HCT116 (cell line): Measurements from ENCODE around the gene GLYR1. TPM values are rescaled to one million over a fixed set of nuclear protein-coding genes. Genes with fewer than 3 reads are reported as not detected.

Experiments used
- ATAC-seq: fragments of 200-7000 bp; cut with Tn5 transposase; 2 replicates; pipeline ENCODE4 v1.9.1; 2020; ENCODE audit warnings: mild to moderate bottlenecking, moderate library complexity
- BruUV-seq: library from RNA; stranded (reverse); fragments of 400-500 nt; replicated peaks from 2 replicates; lab custom pipeline; 2021; lab: Mats Ljungman, UMichigan
- CTCF ChIA-PET: fragments of 300-600 bp; sonication (Branson Sonifier 250); formaldehyde crosslinking; loops from one replicate; lab custom pipeline; 2021; ENCODE audit warnings: antibody characterized with exemption; lab: Charles Lee
- POLR2A ChIA-PET: fragments of 300-600, 350-600 bp; sonication (Branson Sonifier 250); formaldehyde crosslinking; loops from one replicate; lab custom pipeline; 2021; ENCODE audit warnings: antibody characterized with exemption; lab: Charles Lee
- RAD21 ChIA-PET, 2 experiments: fragments of 300-600 bp; sonication (Branson Sonifier 250); formaldehyde crosslinking; loops; one replicate each; lab custom pipeline; 2023; ENCODE audit warnings: low total read pairs in 2 of 2; ENCODE audit not compliant: uncharacterized antibody in 2 of 2, unreplicated experiment in 2 of 2, low non-redundant PET in 1 of 2; lab: Charles Lee
- DNase-seq: peaks from one replicate; pipeline ENCODE4 v3.0.0-alpha.2; 2010; ENCODE audit warnings: low read depth, low spot score
- H2AFZ ChIP-seq: fragments of 200-600 bp; shearing (Covaris generic), sonication (generic); 2 replicates; pipeline ENCODE4 v1.6.1; 2017; ENCODE audit warnings: low read depth, mixed run types, mixed read lengths, antibody characterized with exemption, low read length; ENCODE audit not compliant: poor library complexity, severe bottlenecking
- H3K27ac ChIP-seq: 2 replicates; pipeline ENCODE4 v1.5.1; 2012; ENCODE audit warnings: low read depth, low read length
- H3K27me3 ChIP-seq: fragments of 200-600 bp; sonication (generic); 2 replicates; pipeline ENCODE4 v1.6.1; 2016; ENCODE audit warnings: mixed run types, low read length, mixed read lengths; ENCODE audit not compliant: insufficient read depth
- H3K36me3 ChIP-seq, 2 experiments: fragments of 200-500 bp in 1 of 2; fragments of 200-600 bp in 1 of 2; sonication (Bioruptor generic) in 1 of 2; sonication (generic) in 1 of 2; 2 replicates each; pipeline versions ENCODE4 v1.5.1 to v1.6.1; 2014 to 2016; ENCODE audit warnings: low read length in 2 of 2, inconsistent platforms in 1 of 2, mixed read lengths in 1 of 2, mixed run types in 1 of 2; ENCODE audit not compliant: insufficient read depth in 2 of 2, control insufficient read depth in 1 of 2
- H3K4me1 ChIP-seq, 2 experiments: fragments of 200-600 bp in 1 of 2; sonication (generic) in 1 of 2; 2 replicates each; pipeline versions ENCODE4 v1.5.1 to v1.6.1; 2012 to 2017; ENCODE audit warnings: low read length in 2 of 2, inconsistent platforms in 1 of 2, mild to moderate bottlenecking in 1 of 2, mixed read lengths in 1 of 2, mixed run types in 1 of 2, moderate library complexity in 1 of 2; ENCODE audit not compliant: insufficient read depth in 2 of 2, control insufficient read depth in 1 of 2
- H3K4me2 ChIP-seq: fragments of 200-600 bp; sonication (generic); 2 replicates; pipeline ENCODE4 v1.6.1; 2017; ENCODE audit warnings: mixed run types, low read length, mixed read lengths
- H3K4me3 ChIP-seq, 2 experiments: fragments of 200-600 bp in 1 of 2; sonication (generic) in 1 of 2; replicated peaks in 1 of 2; 2 replicates each; pipeline ENCODE4 v1.5.1; 2011 to 2016; ENCODE audit warnings: low read length in 2 of 2, control low read depth in 1 of 2, low read depth in 1 of 2, mild to moderate bottlenecking in 1 of 2, mixed read lengths in 1 of 2, mixed run types in 1 of 2
- H3K79me2 ChIP-seq: fragments of 200-600 bp; sonication (generic); 2 replicates; pipeline ENCODE4 v1.6.1; 2017; ENCODE audit warnings: mild to moderate bottlenecking, mixed run types, low read length, moderate library complexity, mixed read lengths; ENCODE audit not compliant: insufficient read depth
- H3K9ac ChIP-seq: fragments of 200-600 bp; sonication (generic); 2 replicates; pipeline ENCODE4 v1.6.1; 2016; ENCODE audit warnings: low read length, mixed read lengths
- H3K9me2 ChIP-seq: fragments of 200-600 bp; sonication (generic), shearing (Covaris generic); 2 replicates; pipeline ENCODE4 v1.6.1; 2017; ENCODE audit warnings: mixed run types, mild to moderate bottlenecking, moderate library complexity; ENCODE audit not compliant: insufficient read depth
- H3K9me3 ChIP-seq, 2 experiments: fragments of 200-500 bp in 1 of 2; fragments of 200-600 bp in 1 of 2; sonication (Bioruptor generic) in 1 of 2; sonication (generic) in 1 of 2; 2 replicates each; pipeline ENCODE4 v1.6.1; 2014 to 2017; ENCODE audit warnings: low read length in 2 of 2, mixed read lengths in 2 of 2, inconsistent platforms in 1 of 2, low read depth in 1 of 2, mild to moderate bottlenecking in 1 of 2, mixed run types in 1 of 2, moderate library complexity in 1 of 2; ENCODE audit not compliant: control insufficient read depth in 1 of 2, insufficient read depth in 1 of 2
- H4K20me1 ChIP-seq: fragments of 200-600 bp; sonication (generic), shearing (Covaris generic); 2 replicates; pipeline ENCODE4 v1.6.1; 2017; ENCODE audit warnings: mixed run types, mild to moderate bottlenecking, moderate library complexity; ENCODE audit not compliant: insufficient read depth
- FOSL1 ChIP-seq: IDR thresholded peaks from 2 replicates; pipeline ENCODE4 v1.6.1; 2012; ENCODE audit warnings: low read depth
- MAX ChIP-seq: IDR thresholded peaks from 2 replicates; pipeline ENCODE4 v1.6.1; 2012
- POLR2A ChIP-seq: IDR thresholded peaks from 2 replicates; pipeline ENCODE4 v1.7.0; 2011; ENCODE audit warnings: borderline replicate concordance; ENCODE audit not compliant: insufficient read depth, insufficient read length; ENCODE audit errors: extremely low read depth
- TCF7L2 ChIP-seq: IDR thresholded peaks from 2 replicates; pipeline ENCODE4 v1.7.0; 2011; ENCODE audit warnings: borderline replicate concordance, inconsistent platforms; ENCODE audit not compliant: insufficient read depth, insufficient read length; ENCODE audit errors: extremely low read depth
- YY1 ChIP-seq: IDR thresholded peaks from 2 replicates; pipeline ENCODE4 v1.6.1; 2011; ENCODE audit warnings: low read length, low read depth, moderate library complexity, mild to moderate bottlenecking; ENCODE audit not compliant: insufficient replicate concordance; ENCODE audit errors: extremely low read depth
- ZNF274 ChIP-seq: fragments of 200-500 bp; sonication (Bioruptor generic); IDR thresholded peaks from 2 replicates; pipeline ENCODE4 v1.6.1; 2014; ENCODE audit warnings: mild to moderate bottlenecking, low read depth, low read length, inconsistent platforms
- intact Hi-C: fragments of 100-400 bp; cut with micrococcal nuclease; formaldehyde crosslinking; loops from 2 replicates; pipeline ENCODE4 v1.10.0; 2022
- total RNA-seq: library from RNA; stranded (reverse); gene quantifications from one replicate; pipeline ENCODE4 v1.2.1, GENCODE V29; 2021; ENCODE audit not compliant: unreplicated experiment
- TF ChIP-seq, protein P1 (sequence below): IDR thresholded peaks from 2 replicates; pipeline ENCODE4 v1.6.1; 2011; ENCODE audit warnings: mild to moderate bottlenecking, low read length, moderate library complexity; ENCODE audit not compliant: insufficient replicate concordance; ENCODE audit errors: extremely low read depth

Gene GLYR1
- total RNA-seq, 1 experiment from 2014 or later = 50.0 TPM

DNA sequence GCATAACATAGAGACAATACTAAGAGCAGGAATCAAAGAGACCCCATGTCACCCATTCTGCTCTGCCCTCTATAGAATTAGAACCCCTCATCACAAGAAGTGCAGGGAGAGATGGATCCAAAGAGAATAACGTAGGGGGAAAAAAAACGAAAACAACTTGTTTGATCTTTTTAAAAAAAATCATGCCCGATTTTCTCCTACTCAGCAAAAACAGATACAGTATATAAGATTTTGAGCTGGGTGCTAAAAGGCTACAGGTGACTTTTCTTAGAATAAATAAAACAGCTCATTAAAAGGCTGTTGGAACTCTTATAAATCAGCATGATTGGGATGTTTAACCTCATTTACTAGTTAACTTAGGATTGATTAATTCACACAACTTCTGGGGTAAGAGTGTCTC lies 17.6 kb upstream of the GLYR1 start:
- intact Hi-C loops = no loop called here
- Histone ChIP-seq H3K4me2 (no peak overlapping the region), H3K9ac (no peak overlapping the region), H3K4me3 (no peak overlapping the region), H4K20me1 (no peaks in the 10 kb centered on the region; the same call in 1 of the 2 replicates), H3K27ac (no peak overlapping the region), H3K79me2 (peaks cover 77% of the 10 kb centered on the region), H3K36me3 (peaks cover 26 to 32% of the 10 kb centered on the region in 2 experiments; a peak in 2 of 4 replicates), H3K27me3 (no peaks in the 10 kb centered on the region), H3K9me3 (no peaks in the 10 kb centered on the region), H3K9me2 (no peaks in the 10 kb centered on the region), H2AFZ (no peak overlapping the region), H3K4me1 (no peaks in the 10 kb centered on the region)
- TF ChIP-seq MAX = no peak
- no TSS peak for BruUV-seq
- RAD21 ChIA-PET = no interaction called here
- DNase-seq (no peak), ATAC-seq (no peak)
- POLR2A ChIA-PET = no interaction called here
- CTCF ChIA-PET = no interaction called here

DNA sequence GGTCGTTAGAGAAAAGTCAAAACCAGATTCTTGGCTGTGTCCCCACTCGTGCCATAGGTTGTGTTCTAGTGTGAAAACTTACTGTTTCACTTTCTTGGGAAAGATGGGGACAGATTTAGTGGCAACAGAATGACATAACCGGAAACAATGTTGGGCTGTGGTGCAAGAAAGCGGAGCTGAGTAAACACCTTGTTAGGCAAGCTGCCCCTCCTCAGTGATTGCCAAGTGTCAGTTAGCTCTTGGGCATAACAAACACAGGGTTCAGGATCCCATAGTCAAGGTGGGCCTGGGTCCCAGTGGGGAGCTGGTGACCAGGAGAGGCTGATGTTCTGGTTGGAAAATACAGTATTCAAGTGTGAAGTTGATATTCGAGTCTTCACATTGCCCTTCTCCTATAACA lies 15.6 kb upstream of the GLYR1 start:
- no peaks in the 10 kb centered on the region for H3K27me3 ChIP-seq
- H2AFZ ChIP-seq = no peak overlapping the region
- intact Hi-C loops = no loop called here
- H3K79me2 ChIP-seq = peaks cover 64% of the 10 kb centered on the region
- no TSS peak for BruUV-seq
- DNase-seq (no peak), ATAC-seq (no peak)
- no peak overlapping the region for H3K27ac ChIP-seq
- no peak overlapping the region for H3K4me2 ChIP-seq
- ChIA-PET POLR2A (no interaction called here), CTCF (no interaction called here), RAD21 (no interaction called here)
- peaks cover 45 to 46% of the 10 kb centered on the region in 2 experiments for H3K36me3 ChIP-seq
- TF ChIP-seq MAX = no peak
- TF ChIP-seq FOSL1 = no peak
- no peak for TF ChIP-seq POLR2A
- TF ChIP-seq YY1 = no peak
- TF ChIP-seq, protein P1, sequence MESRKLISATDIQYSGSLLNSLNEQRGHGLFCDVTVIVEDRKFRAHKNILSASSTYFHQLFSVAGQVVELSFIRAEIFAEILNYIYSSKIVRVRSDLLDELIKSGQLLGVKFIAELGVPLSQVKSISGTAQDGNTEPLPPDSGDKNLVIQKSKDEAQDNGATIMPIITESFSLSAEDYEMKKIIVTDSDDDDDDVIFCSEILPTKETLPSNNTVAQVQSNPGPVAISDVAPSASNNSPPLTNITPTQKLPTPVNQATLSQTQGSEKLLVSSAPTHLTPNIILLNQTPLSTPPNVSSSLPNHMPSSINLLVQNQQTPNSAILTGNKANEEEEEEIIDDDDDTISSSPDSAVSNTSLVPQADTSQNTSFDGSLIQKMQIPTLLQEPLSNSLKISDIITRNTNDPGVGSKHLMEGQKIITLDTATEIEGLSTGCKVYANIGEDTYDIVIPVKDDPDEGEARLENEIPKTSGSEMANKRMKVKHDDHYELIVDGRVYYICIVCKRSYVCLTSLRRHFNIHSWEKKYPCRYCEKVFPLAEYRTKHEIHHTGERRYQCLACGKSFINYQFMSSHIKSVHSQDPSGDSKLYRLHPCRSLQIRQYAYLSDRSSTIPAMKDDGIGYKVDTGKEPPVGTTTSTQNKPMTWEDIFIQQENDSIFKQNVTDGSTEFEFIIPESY = no peak
- TF ChIP-seq TCF7L2 = no peak
- no peak for TF ChIP-seq ZNF274
- no peaks in the 10 kb centered on the region for H3K9me3 ChIP-seq
- H3K4me1 ChIP-seq = no peaks in the 10 kb centered on the region
- H3K9ac ChIP-seq = no peak overlapping the region
- H4K20me1 ChIP-seq = no peaks in the 10 kb centered on the region
- no peak overlapping the region for H3K4me3 ChIP-seq
- no peaks in the 10 kb centered on the region for H3K9me2 ChIP-seq
